A673 (cell line): ENCODE measurements around the gene GPR137. TPM values are rescaled to one million over a fixed set of nuclear protein-coding genes. Genes with fewer than 3 reads are reported as not detected.

Source experiments
- BruUV-seq: library from RNA; stranded (reverse); fragments of 400-500 nt; replicated peaks from 2 replicates; lab custom pipeline; 2021; lab: Mats Ljungman, UMichigan
- CTCF ChIA-PET: fragments of 300-600 bp; sonication (Branson Sonifier 250); formaldehyde crosslinking; loops from one replicate; lab custom pipeline; 2022; ENCODE audit warnings: antibody characterized with exemption; lab: Charles Lee
- POLR2A ChIA-PET: fragments of 300-600 bp; sonication (Branson Sonifier 250); formaldehyde crosslinking; loops from one replicate; lab custom pipeline; 2022; ENCODE audit warnings: antibody characterized with exemption; ENCODE audit not compliant: low non-redundant PET; lab: Charles Lee
- DNase-seq: peaks from one replicate; pipeline ENCODE4 v3.0.0-alpha.2; 2015; ENCODE audit warnings: low spot score
- H3K27ac ChIP-seq: fragments of 200-600 bp; sonication (generic); 2 replicates; pipeline ENCODE4 v1.5.1; 2016; ENCODE audit warnings: mixed run types, low read depth, mild to moderate bottlenecking, mixed read lengths, antibody characterized with exemption, low read length; ENCODE audit not compliant: poor library complexity, severe bottlenecking
- H3K27me3 ChIP-seq: fragments of 200-600 bp; sonication (generic); replicated peaks from 2 replicates; pipeline ENCODE4 v1.6.1; 2017; ENCODE audit warnings: mixed run types, low read depth, mild to moderate bottlenecking, mixed read lengths, antibody characterized with exemption, low read length; ENCODE audit not compliant: insufficient read depth, poor library complexity
- H3K36me3 ChIP-seq: fragments of 200-600 bp; sonication (generic); 2 replicates; pipeline ENCODE4 v1.6.1; 2016; ENCODE audit warnings: mixed run types, mild to moderate bottlenecking, mixed read lengths, antibody characterized with exemption, low read length; ENCODE audit not compliant: insufficient read depth, poor library complexity, severe bottlenecking
- H3K4me1 ChIP-seq: fragments of 200-600 bp; sonication (generic); 2 replicates; pipeline ENCODE4 v1.6.1; 2017; ENCODE audit warnings: mixed run types, mild to moderate bottlenecking, mixed read lengths, antibody characterized with exemption, low read length; ENCODE audit not compliant: insufficient read depth, poor library complexity, severe bottlenecking
- H3K4me3 ChIP-seq: fragments of 200-600 bp; sonication (generic); 2 replicates; pipeline ENCODE4 v1.5.1; 2016; ENCODE audit warnings: low read depth, mixed run types, mild to moderate bottlenecking, mixed read lengths, low read length; ENCODE audit not compliant: poor library complexity, severe bottlenecking
- H3K9me3 ChIP-seq: fragments of 200-600 bp; sonication (generic); 2 replicates; pipeline ENCODE4 v1.6.1; 2016; ENCODE audit warnings: mixed run types, low read depth, mild to moderate bottlenecking, mixed read lengths, antibody characterized with exemption, low read length; ENCODE audit not compliant: poor library complexity, severe bottlenecking
- EZH2 ChIP-seq: fragments of 200-600 bp; sonication (generic); IDR thresholded peaks from 2 replicates; pipeline ENCODE4 v1.6.1; 2017; ENCODE audit warnings: borderline replicate concordance, low read depth, mild to moderate bottlenecking, mixed read lengths, antibody characterized with exemption, low read length; ENCODE audit not compliant: poor library complexity, severe bottlenecking
- intact Hi-C: fragments of 100-400 bp; cut with micrococcal nuclease; formaldehyde crosslinking; loops from one replicate; pipeline ENCODE4 v1.10.0; 2022; ENCODE audit not compliant: unreplicated experiment
- total RNA-seq: library from RNA; stranded (reverse); gene quantifications from 2 replicates; pipeline ENCODE4 v1.2.3, GENCODE V29; 2021
- TF ChIP-seq, protein P1 (sequence below): fragments of 300-800, 200-600 bp; sonication (generic); conservative IDR thresholded peaks from 2 replicates; pipeline ENCODE4 v1.5.1; 2017; ENCODE audit warnings: low read depth, mild to moderate bottlenecking, antibody characterized with exemption, low read length, moderate library complexity, mixed read lengths

Gene GPR137
- total RNA-seq, 1 experiment from 2014 or later, result 47.9 TPM

DNA sequence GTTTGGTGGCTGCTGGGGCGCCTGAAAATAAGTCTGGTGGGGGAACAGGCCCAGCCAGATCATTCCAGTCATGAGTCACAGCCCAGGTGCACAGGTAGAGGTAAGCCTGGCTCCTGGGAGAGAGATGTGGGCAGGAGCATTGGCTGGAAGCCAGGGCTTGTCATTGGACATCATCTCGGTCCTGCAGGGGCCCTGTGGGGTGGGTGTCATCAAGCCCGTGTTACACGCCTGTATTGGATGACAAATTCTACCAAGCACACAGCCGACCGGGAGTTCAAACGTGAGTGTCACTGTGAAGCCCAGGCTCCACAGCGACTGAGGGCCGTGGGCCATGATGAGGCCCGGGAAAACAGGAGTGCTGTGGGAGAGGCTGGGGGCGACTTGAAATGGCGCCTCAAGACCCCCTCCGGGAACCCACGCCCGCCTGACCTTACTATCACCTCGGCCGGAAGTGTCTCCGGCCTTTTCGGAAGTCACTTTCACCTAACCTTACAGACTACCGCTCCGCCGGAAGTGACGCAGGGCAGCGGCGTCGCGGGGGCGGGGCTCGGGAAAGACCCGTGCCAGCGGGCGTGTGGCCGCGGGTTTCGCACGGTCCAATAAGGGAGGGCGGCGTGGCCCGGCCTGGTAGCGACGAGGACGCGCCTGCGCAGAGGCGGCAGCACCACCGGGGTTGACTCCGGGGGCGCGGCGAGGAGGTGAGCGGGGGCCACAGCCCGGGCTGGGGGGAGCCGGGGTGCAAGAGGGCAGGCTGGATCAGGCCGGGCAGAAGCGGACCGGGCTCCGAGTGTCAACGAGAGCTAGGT lies 45.0 kb upstream of the GPR137 start, which contains the start of gene FKBP2:
Gene FKBP2, plus strand, starts transcription at position 661 of the 806 bp plus-strand sequence. CDS start 1,293 bp downstream, outside the sequence.
- TF ChIP-seq EZH2, result no peak
- TF ChIP-seq, protein P1, sequence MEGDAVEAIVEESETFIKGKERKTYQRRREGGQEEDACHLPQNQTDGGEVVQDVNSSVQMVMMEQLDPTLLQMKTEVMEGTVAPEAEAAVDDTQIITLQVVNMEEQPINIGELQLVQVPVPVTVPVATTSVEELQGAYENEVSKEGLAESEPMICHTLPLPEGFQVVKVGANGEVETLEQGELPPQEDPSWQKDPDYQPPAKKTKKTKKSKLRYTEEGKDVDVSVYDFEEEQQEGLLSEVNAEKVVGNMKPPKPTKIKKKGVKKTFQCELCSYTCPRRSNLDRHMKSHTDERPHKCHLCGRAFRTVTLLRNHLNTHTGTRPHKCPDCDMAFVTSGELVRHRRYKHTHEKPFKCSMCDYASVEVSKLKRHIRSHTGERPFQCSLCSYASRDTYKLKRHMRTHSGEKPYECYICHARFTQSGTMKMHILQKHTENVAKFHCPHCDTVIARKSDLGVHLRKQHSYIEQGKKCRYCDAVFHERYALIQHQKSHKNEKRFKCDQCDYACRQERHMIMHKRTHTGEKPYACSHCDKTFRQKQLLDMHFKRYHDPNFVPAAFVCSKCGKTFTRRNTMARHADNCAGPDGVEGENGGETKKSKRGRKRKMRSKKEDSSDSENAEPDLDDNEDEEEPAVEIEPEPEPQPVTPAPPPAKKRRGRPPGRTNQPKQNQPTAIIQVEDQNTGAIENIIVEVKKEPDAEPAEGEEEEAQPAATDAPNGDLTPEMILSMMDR, result no peak
- DNase-seq, result peak; percentile 99
- Histone ChIP-seq H3K36me3 (peaks cover 27% of the 10 kb centered on the region), H3K27ac (peak within 1 kb of the TSS; percentile 91), H3K27me3 (no peaks in the 10 kb centered on the region), H3K4me1 (peaks cover 9% of the 10 kb centered on the region), H3K9me3 (no peaks in the 10 kb centered on the region), H3K4me3 (peak within 1 kb of the TSS; percentile 86)
- TSS peak; percentile 81 for BruUV-seq
- intact Hi-C loops, result loop anchor here (2.0 kb wide), 1 partner anchor 64 kb away; the partner anchor contains the start of gene ESRRA
- CTCF ChIA-PET, result interaction anchor here (0.6 to 0.8 kb wide), 2 partner anchors 61 to 114 kb away, joined by 3 to 4 read pairs; no protein-coding TSS in a partner anchor
- POLR2A ChIA-PET, result no interaction called here

DNA sequence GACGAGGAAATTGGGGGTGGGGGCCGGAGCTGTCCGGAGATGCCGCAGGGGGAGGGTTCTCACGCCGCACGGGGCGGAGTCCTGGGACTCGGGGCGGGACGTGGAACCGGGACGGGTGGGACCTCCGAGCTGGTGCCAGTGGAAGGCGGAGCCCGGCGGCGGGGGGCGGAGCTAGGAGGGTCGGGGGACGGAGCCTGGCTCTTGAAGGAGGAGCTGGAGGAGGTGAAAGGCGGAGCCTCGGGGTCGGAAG lies 44.5 kb upstream of the GPR137 start:
- H3K27me3 ChIP-seq, result no peaks in the 10 kb centered on the region
- peak overlapping the region; percentile 86 for H3K4me3 ChIP-seq
- no TSS peak for BruUV-seq
- no peaks in the 10 kb centered on the region for H3K9me3 ChIP-seq
- TF ChIP-seq EZH2, result no peak
- TF ChIP-seq, protein P1, result no peak
- peak overlapping the region; percentile 91 for H3K27ac ChIP-seq
- peak; percentile 99 for DNase-seq
- ChIA-PET CTCF (interaction anchor here (0.6 to 0.8 kb wide), 3 partner anchors 60 to 114 kb away, joined by 3 to 4 read pairs (median 3); no protein-coding TSS in a partner anchor), POLR2A (no interaction called here)
- H3K4me1 ChIP-seq, result peaks cover 9% of the 10 kb centered on the region
- intact Hi-C loops, result loop anchor here (2.0 kb wide), 1 partner anchor 64 kb away; the partner anchor contains the start of gene ESRRA
- H3K36me3 ChIP-seq, result peaks cover 27% of the 10 kb centered on the region

DNA sequence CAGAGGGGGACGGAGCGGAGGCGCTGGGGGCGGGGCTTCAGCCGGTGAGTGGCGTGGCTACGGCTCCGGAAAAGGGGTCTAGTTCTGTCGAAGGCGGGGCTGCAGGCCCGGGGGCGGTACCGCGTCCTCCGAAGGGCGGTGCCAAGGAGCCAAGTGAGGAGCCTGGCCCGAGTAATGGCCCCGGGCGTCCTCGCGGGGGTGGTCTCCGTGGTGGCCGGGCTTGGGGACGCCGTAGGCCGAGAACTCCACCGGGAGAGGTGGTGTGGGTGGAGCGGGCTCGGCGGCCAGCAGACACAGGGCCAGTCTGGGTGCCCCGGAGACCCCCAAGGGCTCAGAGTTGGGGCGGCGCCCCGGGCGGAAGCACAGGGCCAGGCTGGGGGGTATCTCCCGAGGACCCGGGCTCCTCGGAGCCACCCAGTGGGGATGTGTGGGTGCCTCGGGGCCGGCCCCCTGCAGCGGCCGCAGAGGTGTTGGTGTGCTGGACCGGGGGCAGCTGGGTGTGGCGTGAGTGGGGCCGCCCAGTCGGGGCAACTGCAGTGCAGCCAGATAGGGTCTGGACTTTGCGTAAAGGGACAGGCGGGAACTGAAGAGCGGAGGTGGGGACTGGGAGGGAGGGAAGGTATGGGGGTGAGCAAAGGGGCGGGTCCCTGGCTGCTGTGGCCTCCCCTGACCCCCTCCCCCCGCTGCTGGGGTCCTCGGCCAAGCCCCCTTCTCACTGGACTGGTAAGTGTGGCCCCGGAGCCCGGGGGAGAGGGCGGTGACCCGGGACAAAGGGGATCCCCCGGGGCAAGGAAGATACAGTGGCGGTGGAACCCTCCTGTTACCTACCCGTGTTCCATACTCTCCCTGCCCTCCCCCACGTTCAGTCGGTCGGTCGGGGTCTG lies 43.9 kb upstream of the GPR137 start:
- peak overlapping the region; percentile 86 for H3K4me3 ChIP-seq
- H3K36me3 ChIP-seq, result peaks cover 27% of the 10 kb centered on the region
- CTCF ChIA-PET, result interaction anchor here (0.7 to 0.8 kb wide), 2 partner anchors 60 to 63 kb away, joined by 3 read pairs; no protein-coding TSS in a partner anchor
- no peaks in the 10 kb centered on the region for H3K27me3 ChIP-seq
- no peaks in the 10 kb centered on the region for H3K9me3 ChIP-seq
- peaks cover 9% of the 10 kb centered on the region for H3K4me1 ChIP-seq
- intact Hi-C loops, result loop anchor here (2.0 kb wide), 1 partner anchor 63 kb away; the partner anchor contains the start of gene ESRRA
- BruUV-seq, result TSS peak; percentile 55
- POLR2A ChIA-PET, result no interaction called here
- TF ChIP-seq, protein P1, result no peak
- no peak for TF ChIP-seq EZH2
- DNase-seq, result peak; percentile 55
- H3K27ac ChIP-seq, result peak overlapping the region; percentile 91
